ENCODE measurements around the gene PCNX1.
"Not testable (repeated sequence)": the region's sequence is repeated elsewhere in the genome, so short reads cannot be mapped to it uniquely, and the experiment has no call there.

PCNX1 gene

GRCh38 chr14:71022012-71022869, 115.0 kb downstream of the PCNX1 start:
- DNase-seq = no peak

- no peak for DNase-seq
Observed at GRCh38 chr14:71022939-71023338, 115.7 kb downstream of the PCNX1 start.

DNA sequence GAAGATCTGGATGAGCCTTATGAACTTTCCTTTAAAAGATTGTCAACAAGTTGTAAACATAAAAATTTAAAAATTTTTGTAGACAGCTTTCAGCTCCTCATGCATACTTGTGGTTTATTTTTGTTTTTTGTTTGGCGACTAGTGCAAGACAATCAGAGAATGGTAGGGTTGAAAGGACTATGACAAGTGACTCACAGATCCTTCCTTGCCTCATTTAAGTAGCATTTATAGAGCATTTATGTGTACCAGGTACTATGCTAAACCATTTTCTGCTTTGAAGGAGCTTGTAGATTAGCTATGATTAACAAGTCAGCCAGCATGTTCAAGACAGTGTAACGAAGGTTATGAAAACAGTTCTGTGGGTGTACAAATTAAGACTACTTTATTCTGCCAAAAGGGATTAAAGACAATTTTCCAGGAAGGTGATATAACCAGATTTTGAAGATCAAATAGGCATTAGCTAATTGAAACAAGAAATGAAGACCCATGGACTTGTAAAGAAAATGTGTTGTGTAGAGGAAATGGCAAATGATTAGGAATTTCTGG, 122.0 kb downstream of the PCNX1 start:
- DNase-seq = no peak

DNA sequence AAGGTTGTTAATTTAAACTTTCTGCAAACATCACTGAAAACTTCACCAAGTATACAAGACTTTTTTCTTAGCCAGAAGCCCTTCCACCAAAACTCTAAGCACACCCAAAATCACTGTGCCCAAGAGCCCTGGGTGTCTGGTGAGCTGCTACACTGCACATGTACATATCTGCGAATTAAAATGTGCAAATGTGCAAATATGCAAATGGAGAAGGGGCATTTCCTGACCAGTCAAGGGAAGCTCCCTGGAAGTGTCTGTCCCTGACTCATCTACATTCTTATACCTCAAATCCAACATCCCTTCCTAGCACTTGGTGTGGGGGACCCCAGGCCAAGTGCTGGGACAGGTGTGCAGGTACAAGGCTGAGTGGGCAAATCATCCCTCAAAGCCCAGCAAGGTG, 123.7 kb downstream of the PCNX1 start:
- no peak for DNase-seq

- DNase-seq = no peak
Observed at GRCh38 chr14:71036433-71036832, 129.2 kb downstream of the PCNX1 start.

- DNase-seq = no peak
Observed at GRCh38 chr14:71048393-71048792, 141.1 kb downstream of the PCNX1 start.

DNA sequence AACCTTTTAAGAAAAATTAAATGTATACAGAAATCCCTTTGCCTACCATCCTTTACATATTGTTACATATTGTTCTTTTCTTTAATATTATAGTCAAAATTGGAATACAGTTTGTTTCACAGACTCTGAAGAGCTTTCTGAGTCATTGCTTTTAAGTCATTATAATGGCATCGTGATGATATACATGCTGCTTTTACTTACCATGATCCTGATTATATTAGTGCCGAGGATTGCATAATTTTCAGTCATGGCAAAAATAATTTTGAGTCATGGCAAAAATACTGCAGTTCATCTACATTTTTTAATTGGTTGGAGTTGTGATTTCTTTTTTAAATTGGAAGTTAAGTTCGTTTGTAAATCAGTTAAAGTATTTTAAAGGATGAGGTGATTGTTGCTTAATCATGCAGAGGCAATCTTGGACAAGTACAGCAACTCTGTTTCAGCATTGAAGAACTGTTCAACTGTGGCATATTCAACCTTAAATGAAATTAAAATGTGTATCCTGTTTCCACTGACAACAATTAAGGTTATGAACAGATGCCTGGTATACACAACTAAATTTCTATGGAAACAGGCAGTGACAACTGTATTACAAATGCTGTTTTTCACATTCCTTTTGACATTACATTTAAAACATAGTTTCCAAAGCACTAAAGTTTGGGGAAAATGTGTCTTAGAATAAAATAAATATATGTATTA, 142.3 kb downstream of the PCNX1 start:
- no peak for DNase-seq

GRCh38 chr14:71050227-71050823, 143.1 kb downstream of the PCNX1 start:
- DNase-seq = peak in 1 of 2 donors; percentile 29

GRCh38 chr14:71054706-71055105, 147.4 kb downstream of the PCNX1 start:
- DNase-seq = no peak

GRCh38 chr14:71056168-71056567, 148.9 kb downstream of the PCNX1 start:
- DNase-seq = no peak

DNA sequence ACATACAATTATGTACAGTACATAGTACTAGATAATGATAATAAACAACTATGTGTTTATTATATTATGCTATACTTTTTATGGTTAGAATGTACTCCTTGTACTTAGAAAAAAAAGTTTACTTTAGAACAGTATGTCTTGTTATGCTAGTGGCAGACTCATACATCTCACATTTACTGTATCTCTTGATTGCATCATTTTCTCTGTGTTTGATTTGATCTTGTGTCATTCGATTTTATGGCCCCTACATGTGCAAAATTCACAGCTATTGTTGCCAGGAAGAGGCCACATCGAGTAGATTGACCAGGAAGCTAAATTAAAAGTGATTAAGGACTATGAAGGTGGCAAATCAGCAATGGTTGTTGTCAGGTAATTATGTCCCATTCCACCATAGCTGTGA, 153.0 kb downstream of the PCNX1 start:
- DNase-seq = no peak

DNA sequence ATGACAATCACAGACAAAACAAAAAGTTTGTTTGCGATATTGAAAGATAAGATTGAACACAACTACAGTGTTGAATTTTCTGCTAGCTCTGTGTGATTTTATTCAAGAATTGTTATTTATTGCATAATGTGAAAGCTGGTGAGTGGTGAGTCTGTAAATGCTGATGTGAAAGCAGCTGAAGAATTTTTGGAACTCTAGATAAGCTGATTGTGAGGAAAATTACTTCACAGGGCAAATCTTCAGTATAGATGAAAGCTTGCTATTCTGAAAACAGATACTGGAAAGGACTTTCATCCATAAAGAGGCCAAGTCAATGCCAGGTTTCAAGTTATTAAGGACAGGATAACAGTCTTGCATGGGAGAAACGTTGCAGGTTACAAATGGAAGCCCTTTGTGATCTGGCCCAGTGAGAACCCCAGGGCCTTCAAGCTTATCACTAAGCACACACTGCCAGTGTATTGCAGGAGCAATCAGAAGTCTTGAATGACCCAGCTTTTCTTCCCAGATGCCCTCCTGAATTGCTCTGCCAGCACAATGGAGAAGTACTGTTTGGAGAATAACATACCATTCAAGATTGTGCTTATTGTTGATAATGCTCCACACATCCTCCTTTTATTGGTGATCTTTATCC, 153.7 kb downstream of the PCNX1 start:
- DNase-seq = no peak

DNA sequence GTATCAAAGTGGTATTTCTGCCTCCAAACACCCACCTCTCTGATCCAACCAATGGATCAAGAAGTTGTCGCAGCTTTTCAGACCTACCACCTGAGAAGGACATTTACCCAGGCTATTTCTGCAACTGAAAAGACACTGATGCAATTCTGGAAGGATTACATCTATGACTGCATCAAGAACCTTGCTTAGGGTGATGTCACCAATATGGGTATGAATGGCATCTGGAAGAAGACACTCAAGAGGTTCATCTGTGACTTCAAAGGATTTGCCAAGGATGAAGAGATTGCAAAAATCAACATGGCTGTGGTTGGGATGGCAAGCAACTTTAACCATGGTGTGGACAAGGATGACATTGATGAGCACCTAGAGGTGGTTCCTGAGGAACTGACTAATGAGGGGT, 154.2 kb downstream of the PCNX1 start:
- no peak for DNase-seq

DNA sequence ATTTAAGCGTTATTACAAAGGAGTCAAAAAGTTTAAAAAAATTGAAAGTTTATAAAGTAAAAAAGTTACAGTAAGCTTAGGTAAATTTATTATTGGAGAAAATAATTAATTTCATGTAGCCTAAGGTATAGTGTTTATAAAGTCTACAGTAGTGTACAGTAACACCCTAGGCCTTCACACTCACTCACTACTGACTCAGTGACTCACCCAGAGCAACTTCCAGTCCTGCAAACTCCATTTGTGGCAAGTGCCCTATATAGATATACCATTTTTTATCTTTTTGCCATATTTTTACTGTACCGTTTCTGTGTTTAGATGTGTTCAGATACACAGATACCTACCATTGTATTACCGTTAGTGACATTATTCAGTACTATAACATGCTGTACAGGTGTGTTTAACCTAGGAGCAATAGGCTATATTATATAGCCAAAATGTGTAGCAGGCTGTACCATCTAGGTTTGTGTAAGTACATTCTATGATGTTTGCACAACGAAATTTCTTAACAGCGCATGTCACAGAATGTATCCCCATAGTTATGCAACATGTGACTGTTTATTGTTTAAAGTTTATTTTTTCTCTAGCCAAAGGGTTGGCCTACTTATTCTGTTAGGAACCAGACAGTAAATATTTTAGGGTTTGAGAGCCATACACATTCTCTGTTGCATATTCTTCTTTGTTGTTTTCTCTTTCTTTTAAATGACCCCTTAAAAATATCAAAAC, 155.5 kb downstream of the PCNX1 start:
- DNase-seq = no peak

GRCh38 chr14:71063351-71063750, 156.1 kb downstream of the PCNX1 start:
- DNase-seq = no peak

DNA sequence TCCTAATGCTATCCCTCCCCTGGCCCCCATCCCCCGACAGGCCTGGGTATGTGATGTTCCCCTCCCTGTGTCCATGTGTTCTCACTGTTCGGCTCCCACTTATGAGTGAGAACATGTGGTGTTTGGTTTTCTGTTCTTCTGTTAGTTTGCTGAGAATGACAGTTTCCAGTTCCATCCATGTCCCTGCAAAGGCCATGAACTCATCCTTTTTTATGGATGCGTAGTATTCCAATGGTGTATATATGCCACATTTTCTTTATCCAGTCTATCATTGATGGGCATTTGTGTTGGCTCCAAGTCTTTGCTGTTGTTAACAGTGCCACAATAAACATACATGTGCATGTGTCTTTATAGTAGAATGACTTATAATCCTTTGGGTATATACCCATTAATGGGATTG, 157.5 kb downstream of the PCNX1 start:
- not testable (repeated sequence) for DNase-seq

DNA sequence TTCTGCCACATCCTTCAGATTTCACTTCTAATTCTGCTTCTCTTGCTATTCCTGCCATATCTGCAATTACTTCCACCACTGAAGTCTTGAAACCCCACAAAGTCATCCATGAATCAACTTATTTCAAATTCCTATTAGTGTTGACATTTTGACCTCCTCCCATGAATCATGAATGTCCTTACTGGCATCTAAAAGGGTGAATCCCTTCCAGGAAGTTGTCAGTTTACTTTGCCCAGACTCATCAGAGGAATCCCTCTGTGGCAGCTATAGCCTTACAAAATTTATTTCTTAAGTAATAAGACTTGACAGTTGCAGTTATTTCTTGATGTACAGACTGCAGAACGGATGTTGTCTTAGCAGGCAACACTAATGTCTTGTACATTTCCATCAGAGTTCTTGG, 162.9 kb downstream of the PCNX1 start:
- DNase-seq = no peak

DNA sequence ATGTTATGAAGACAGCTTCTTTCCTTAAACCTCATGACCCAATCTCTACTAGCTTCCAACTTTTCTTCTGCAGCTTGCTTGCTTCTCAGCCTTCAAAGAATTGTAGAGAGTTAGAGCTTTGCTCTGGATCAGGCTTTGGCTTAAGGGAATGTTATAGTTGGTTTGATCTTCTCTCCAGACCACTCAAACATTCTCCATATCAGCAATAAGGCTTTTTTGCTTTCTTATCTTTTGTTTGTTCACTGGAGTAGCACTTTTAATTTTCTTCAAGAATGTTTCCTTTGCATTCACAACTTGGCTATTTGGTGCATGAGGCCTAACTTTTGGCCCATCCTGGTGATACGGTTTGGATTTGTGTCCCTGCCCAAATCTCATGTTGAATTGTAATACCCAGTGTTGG, 163.8 kb downstream of the PCNX1 start:
- no peak for DNase-seq

DNA sequence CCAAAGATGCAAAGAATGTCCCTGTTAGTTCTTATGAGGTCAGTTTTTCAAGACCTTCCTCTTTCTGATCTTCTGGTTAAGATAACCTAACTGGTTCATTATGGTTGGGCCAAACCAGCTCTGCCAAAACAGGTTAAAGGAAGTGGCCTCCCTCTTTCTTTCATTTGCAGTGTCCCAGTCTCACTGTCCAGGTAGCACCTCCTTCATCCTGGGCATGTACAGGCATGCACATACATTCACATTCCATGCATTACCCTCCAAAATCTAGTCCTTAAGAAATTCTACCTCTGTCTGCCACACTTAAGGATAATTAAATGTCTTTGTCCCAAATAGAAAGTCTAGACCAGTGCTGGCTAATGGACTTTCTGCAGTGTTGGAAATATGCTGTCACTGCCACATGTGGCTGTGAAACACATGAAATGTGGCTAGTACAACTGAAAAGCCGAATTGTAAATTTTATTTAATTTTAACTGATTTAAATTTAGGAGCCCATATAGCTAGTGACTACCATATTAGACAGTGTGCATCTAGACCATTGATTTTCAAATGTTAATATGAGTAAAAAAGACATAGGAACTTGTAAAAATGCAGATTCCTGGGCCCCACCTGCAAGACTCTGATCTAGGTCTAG, 169.3 kb downstream of the PCNX1 start:
- no peak for DNase-seq

- DNase-seq = no peak
Observed at GRCh38 chr14:71078500-71078899, 171.2 kb downstream of the PCNX1 start.

DNA sequence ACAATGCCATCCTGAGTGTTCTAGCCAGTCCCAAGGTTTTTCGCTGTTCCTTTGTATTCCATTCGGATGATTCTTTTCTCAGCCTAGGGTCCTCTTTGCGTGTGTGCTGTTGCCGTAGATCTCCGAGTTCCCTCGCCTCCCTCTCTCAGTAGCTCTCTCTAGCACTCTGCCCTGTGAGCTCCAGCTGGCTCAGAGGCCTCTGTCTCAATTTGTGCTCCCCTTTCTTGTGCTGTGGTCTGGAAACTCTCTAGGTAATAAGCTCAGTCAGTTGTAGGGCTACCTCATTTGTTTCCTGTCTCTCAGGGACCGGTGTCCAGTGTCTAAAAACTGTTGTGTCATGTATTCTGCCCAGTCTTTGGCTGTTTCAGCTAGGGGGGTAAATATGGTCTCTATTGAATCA, 179.3 kb downstream of the PCNX1 start:
- no peak for DNase-seq

- no peak for DNase-seq
Observed at GRCh38 chr14:71089971-71090370, 182.7 kb downstream of the PCNX1 start.
